NOMO-1 treated with DMSO at 0.1 percent for 48 hours (cell line): ENCODE results near the gene FLT3.
"Not testable (repeated sequence)": the region's sequence is repeated elsewhere in the genome, so short reads cannot be mapped to it uniquely, and the experiment has no call there.

ENCODE experiments used
- DNase-seq: peaks from one replicate; lab custom pipeline; 2025; ENCODE audit not compliant: unreplicated experiment; lab: John Stamatoyannopoulos, UW

FLT3 gene

DNA sequence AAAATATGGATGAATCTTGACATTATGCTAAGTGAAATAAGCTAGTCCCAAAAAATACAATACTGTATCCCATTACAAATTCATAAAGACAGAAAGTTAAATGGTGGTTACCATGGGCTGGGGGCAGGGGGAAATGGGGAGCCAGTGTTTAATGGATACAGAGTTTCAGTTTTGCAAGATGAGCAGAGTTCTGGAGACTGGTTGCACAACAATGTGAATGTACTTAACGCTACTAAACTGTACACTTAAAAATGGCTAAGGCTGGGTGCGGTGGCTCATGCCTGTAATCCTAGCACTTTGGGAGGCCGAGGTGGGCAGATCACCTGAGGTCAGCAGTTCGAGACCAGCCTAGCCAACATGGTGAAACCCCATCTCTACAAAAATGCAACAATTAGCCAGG is 1.5 kb upstream of the FLT3 start:
- DNase-seq: peak; percentile 92

DNA sequence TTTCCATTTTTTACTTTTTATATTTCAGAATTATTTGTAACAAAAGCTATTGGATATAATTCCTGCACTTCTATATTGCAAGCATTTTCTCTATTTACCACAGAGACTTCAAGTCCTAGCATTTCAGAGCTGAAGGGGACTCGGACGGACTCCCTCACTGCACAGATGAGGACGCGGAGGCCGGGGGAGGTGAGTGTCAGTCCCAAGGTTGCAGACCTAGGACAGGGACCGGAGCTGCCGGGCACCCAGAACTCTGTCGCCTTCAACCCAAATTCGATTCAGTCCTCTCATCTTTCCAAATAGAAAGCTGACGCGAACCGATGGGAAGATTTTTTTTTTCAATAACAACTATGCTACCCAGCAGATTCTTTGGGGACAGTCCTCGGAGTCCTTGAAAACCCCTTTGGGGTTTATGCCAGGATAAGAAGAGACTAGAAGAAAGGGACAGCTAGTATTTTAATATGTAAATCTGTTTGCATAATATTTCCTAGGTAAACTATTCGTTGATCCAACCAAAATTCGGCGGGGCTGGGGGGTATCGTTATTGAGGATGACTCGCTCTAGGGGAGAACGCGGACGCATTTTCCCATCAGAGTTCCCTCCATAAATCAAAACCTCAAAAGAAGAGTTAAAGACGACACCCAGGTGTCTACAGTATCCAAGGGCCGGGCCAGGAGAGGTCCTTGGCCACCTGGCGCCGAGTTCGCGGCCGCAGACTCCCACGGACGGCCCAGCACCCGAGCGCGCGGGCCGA is 803 bp downstream of the FLT3 start:
- DNase-seq: no peak

DNA sequence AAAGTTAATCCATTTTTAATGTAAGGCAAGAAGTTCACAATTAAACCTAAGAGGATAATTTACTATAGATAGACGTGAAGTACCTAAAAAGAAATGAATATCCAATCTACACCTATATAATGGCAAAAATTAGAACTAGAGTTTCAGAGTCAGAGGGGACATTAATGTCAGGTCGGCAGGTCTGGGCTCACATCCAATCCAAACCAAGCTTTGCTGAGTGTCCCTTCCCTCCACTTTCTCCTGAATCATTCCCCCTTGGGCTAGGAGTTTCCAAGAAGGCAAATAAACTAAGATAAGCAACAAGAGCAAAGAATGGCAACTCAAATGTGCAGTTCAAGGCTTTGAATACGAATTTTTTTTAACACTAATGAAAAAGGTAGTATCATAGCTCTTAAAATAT is 2.9 kb downstream of the FLT3 start:
- DNase-seq: no peak

DNA sequence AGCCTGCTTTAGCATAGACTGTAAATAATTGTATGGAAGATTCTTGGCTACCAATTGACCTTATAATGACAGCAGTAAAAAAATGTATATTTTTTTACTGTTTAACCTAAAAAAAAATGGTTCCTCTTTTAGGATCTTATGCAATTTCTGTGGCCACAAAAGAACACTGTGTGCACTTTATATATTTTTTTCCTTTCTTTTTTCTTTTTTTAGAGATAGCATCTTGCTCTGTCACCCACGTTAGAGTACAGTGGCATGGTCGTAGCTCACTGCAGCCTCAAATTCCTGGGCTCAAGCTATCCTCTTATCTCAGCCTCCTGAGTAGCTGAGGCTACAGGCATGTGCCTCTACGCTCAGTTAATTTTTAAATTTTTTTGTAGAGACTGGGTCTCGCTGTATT is 6.1 kb downstream of the FLT3 start:
- peak; percentile 92 for DNase-seq

DNA sequence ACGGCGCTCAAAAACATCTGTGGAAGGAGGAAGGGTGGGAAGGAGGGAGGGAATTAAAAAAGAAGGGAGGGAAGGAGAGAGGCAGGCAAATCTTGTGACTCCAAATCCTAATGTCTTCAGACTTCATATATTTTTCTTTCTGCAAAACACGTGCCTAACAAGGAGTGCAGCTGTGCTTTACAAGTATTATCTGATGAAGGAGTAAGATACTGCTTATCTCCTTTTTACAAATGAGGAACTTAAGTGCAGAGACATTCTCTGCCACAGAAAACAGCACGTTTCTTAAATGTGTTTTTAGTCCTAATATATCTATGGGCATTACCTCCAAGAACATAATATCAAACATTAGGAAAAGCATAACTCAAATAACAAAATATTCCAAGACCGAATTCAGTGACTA is 6.5 kb downstream of the FLT3 start:
- DNase-seq: peak; percentile 78

DNA sequence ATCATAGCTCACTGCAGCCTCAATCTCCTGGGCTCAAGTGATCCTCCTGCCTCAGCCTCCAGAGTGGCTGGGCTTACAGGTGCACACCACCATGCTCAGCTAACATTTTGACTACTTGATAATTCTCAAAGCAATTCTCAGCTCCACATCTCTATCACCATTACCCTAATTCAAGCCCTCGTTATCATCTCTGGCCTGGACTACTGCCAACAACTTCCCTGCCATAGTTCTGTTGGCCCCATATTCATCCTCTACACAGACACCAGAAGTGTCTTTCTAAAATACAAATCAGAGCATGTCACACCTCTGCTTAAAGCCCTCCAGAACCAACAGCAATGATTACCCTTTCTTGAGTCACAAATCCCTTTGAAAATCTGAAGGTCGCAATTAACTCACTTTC is 7.9 kb downstream of the FLT3 start:
- no peak for DNase-seq

DNA sequence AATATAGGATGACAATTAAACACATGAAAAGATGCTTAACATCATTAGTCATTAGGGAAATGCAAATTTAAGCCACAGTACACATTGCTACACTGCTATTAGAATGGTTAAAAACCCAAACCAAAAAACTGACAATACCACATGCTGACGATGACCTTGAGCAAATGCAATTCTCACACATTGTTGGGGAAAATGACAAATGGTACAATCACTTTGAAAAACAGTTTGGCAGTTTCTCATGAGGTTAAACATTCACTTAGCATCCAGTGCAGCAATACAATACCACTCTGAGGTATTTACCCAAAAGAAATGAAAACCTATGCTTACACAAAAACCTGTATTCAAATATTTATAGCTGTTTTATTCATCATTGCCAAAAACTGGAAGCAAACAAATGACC is 11.3 kb downstream of the FLT3 start:
- DNase-seq: no peak

DNA sequence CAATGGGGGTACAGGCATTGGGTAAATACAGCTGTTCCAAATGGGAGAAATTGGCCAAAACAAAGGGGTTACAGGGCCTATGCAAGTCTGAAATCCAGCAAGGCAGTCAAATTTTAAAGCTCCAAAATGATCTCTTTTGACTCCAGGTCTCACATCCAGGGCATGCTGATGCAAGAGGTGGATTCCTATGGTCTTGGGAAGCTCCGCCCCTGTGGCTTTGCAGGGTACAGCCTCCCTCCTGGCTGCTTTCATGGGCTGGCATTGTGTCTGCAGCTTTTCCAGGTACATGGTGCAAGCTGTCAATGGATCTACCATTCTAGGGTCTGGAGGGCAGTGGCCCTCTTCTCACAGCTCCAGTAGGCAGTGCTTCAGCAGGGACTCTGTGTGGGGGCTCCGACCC is 22.6 kb downstream of the FLT3 start:
- not testable (repeated sequence) for DNase-seq

DNA sequence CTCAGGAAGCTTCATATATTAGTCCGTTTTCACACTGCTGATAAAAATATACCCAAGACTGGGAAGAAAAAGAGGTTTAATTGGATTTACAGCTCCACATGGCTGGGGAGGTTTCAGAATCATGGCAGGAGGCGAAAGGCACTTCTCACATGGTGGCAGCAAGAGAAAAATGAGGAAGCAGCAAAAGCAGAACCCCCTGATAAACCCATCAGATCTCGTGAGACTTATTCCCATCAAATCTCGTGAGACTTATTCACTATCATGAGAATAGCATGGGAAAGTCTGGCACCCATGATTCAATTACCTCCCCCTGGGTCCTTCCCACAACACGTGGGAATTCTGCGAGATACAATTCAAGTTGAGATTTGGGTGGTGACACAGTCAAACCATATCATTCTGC is 23.1 kb downstream of the FLT3 start:
- no peak for DNase-seq

DNA sequence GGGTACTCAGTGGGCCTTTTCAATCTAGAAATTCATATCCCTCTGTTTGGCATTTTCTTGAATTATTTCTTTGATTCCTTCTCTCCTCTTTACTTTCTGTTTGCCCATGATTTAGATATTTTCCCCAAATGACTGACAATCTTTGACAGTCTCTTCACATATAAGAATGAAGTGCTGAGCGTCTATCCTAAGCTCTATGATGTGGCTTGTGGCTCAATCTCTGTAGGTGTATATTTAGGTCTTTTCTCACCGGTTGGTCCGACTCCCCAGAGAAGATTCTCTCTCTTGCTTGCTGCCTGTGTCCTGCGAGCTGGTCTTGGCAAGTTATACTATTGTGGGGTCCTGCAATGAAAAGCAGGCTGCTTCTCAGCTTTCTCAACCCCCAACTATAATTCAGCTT is 29.0 kb downstream of the FLT3 start:
- no peak for DNase-seq

DNA sequence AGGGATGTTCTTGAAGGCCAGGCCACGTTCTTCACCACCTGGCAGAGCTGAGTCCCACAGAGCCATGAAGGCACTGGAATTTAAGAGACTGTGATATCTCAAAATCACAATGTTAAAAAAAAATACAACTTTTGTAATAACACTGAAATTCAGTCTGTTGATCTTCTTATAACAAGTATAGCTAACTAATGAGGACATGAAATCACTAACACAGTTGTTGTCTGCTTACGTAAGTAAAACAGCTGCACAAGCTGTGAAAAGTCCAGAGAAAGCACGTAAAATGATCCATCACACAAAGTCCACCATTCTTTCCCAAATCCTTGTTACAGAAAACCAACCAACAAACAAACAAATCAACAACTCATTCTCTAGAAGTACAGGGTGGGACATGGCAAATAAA is 32.9 kb downstream of the FLT3 start:
- DNase-seq: no peak

DNA sequence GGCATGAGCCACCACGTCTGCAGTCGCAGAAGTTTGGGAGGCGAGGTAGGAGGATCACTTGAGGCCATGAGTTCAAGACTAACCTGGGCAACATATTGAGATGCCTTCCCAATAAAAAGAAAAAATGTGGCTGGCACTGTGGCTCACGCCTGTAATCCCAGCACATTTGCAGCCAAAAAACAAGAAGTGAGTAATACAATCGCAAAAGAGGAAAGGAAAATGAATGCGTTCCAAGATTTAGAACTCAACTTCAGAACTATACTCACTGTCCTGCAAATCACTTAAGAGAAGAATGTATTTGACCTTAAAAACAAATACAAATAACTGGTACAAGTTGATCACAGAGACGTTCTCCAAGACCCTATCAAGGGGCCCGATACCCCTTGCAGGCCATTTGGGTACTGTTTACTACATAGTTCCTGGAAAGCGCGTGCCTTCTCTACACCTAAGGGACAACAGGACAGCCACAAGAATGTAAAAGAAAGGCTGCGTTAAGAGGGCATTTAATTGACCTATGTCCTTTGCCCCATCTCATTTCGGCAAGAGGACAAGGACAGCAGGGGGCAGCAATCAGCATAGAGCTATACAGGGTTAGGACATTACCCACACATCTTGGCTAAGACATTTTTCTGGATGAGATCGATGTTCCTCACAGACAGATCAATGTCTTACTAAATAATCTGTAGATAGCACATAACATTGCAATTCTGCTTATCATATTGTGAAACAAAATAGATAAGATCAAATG is 41.3 kb downstream of the FLT3 start:
- peak; percentile 48 for DNase-seq

DNA sequence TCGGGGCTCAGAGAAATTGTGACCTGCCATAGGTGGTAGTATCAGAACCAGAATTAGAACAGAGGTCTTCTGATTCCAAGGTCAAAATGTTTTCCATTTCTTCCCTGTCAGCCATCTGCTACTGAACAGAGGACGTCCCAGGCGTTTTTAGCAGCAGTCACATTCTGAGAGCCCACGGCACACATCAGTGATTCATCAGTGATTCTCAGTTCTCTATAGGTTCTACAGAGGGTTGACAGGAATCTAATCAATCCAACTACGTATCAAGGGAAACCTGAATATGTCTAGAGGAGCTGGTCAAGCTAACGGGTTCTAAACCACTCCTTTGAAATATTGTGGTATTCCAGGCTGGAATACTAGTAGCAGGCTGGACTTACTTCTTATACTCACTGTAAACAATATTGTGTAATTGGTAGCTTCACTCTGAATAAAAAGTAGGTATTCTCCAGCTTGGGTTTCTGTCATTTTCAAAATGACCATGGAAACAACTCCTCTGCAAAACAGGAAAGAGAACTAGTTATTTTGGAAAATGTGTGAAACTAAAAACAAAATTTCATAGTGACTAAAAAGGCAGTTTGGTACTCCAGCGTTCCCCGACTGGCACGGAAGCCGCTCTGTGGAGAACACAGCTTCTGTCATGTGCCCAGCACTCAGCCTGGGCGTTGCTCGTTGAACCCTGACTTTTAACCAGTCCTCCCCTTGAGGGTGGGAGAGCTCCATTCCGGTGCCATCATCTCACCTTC is 43.2 kb downstream of the FLT3 start:
- DNase-seq: no peak

DNA sequence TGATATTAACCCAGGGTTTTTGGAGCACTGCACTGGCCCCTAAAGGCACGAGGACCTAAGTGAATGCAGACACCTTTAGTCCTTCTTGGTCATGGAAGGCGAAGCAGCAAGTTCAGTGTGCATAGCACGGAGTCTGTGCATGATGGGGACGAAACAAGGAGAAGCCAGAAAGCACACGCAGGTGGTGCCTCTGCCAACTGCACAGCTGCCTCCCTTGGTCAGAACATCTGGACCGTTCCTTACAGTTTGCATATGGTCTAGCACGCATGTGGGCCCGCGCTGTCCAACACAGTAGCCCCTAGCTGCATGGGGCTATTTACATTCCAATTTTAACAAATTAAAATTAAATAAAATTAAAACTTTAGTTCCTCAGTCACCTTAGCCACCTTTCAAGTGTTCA is 44.0 kb downstream of the FLT3 start:
- DNase-seq: no peak

DNA sequence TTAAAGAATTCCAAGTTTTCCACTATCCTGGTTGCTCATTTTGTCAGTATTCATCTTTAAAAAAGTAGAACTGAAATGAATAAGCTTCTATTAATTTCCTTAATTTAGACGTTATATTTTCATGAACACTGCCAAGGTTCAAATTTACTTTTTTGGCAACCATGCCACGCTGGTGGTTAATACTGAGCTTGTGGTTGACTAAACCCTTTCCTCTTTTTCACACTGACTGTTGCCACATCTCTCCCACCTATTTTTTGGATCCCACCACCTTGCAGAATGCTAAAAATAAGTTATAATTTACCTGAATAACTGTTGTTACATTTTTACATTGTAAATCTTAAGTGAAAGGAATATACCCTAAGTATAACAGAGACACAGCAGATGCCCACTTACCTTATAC is 45.0 kb downstream of the FLT3 start:
- peak; percentile 67 for DNase-seq

DNA sequence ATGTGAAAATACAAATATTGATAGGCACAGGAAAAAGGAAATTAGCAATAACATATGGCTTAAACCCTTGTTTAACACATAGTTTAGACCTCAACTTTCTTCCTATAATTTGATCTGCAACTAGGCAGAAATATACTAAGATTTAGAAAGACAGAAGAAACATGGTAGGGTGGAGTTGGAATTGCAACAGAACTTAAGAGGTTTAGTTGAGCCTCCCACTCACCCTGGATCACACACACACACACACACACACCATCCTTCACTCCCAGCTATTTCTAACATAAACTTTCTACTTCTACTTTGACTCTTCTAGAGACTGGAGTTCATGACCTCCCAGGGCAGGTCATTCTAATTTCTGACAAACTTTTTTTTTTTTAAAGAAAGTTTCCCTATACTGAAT is 47.4 kb downstream of the FLT3 start:
- no peak for DNase-seq

DNA sequence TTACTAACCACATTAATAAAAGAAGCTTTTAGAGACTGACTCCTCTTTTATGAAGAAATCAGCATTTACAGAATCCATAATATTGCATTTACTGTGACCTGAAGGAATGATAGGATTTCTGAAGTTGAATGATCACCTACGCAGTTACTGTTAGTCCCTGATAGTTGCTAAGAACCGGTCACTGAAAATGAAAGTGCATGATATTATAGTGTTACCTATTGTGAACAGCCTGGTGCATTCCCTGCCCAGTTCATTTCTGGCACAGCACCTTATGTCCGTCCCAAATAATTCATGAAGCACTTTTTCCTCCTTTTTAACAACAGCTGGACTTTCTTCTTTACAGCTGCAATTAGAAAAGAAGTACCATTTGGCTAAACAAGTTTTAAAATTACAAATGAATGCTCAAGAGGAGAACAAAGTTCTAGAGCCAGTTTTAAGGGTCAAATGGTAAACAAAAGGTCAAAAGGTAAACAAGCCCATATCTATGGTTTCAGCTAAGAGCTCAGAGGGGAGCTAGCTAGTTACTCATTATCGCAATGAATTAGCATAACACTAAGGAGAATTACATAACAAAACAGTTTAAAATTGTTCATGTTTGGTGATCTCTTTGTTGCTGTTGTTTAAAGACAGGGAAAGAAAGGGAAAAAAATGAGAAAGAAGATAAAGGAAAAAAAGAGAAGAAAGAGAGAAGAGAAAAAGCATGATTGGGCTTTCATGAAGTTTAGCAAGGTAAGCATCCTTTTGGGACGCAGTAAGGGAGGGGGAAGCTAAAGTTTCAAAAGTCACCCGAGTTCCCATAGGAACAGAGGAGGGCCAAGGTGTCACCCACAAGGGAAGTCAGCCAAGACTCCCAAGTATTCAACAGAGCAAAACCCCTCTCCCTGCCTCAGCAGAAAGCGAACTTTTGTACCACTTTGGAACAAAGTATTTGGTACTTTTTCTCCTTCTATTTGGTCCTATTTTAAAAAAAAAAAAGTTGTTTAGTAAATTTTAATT is 50.2 kb downstream of the FLT3 start:
- DNase-seq: no peak

DNA sequence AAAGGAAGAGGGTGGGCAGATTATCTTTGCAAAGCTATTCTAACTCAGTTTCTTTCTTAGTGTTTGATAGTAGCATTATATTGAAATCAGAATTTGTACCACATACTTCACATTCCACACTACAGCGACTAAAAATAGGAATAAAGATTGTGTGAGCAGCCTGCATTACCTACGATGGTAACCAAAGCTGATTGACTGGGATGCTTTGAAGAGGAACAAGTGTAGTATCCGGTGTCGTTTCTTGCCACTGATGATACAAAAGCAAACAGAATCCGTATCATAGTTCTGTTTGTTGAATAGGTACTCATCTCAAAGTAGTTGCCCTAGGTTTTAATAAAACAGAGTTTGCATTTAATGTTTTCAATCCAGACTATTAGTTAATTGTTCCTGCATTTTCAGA is 51.2 kb downstream of the FLT3 start:
- DNase-seq: no peak

DNA sequence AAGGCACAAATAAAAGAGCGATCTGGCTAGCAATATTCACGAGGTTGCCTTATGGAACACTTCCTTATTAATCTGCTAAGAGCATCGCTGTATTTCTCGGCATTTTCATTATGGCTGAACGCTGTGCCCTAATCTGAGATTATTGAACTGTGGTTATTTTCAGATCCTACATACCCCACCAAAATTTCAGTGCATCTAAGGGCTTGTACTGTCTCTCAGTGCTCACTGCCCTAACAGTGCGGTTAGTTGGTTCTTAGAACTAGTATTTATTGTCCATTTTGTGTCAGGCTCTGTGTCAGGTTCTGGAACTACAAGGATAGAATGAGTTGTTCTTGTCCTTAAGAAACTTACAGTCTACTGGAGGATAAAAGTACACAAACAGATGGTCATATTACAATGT is 51.6 kb downstream of the FLT3 start:
- no peak for DNase-seq

DNA sequence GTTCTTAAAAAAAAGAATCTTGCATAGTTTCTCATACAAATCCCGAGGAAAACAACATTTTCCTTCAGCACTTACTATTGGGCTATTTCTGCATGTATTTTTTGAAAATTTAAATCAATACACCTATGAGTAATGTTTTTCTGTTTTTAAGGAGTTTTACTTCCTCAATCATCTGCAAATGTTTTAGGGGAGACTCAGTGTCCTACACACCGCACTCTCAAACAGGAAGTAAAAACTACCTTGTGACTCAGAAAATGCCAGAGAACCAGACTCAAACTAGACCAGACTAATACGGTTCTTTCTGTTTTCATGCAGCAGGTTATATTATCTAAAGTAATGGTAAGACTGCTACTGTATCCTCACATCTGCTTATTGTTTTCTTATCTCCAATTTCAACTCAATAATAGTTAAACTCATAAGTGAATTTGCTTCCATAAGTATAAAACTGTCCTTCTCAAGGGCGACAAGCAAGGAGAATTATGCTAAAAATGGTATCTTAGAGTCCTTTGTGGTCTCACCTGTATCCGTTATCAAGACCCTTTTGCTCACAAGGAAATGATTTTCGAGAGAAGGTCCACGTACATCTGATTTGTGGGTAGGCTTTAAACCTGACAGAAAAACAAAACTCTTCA is 52.5 kb downstream of the FLT3 start:
- DNase-seq: peak; percentile 97
